ENCODE data around the gene SIT1.

The SIT1 gene

DNA sequence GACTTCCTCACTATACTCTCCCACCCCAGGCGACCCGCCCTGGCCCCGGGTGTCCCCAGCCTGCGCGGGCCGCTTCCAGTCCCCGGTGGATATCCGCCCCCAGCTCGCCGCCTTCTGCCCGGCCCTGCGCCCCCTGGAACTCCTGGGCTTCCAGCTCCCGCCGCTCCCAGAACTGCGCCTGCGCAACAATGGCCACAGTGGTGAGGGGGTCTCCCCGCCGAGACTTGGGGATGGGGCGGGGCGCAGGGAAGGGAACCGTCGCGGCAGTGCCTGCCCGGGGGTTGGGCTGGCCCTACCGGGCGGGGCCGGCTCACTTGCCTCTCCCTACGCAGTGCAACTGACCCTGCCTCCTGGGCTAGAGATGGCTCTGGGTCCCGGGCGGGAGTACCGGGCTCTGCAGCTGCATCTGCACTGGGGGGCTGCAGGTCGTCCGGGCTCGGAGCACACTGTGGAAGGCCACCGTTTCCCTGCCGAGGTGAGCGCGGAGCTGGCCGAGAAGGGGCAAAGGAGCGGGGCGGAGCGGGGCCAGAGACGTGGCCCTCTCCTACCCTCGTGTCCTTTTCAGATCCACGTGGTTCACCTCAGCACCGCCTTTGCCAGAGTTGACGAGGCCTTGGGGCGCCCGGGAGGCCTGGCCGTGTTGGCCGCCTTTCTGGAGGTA is 25.1 kb upstream of the SIT1 start:
- DNase-seq (ENCODE audit: low read depth in 2 of 2) = no peak
- peak overlapping the region; percentile 48 to 49 for H3K4me3 ChIP-seq (replicated peaks in 1 of 2; ENCODE audit: low read depth in 2 of 2, low read length in 2 of 2)
- no peak for TF ChIP-seq CTCF (IDR thresholded peaks at IDR 0.05; ENCODE audit: low read depth, low read length)

- no peak for TF ChIP-seq CTCF (IDR thresholded peaks at IDR 0.05; ENCODE audit: low read depth, low read length)
- DNase-seq (ENCODE audit: low read depth in 2 of 2) = no peak
- H3K4me3 ChIP-seq (replicated peaks in 1 of 2; ENCODE audit: low read depth in 2 of 2, low read length in 2 of 2) = no peak overlapping the region
Observed at GRCh38 chr9:35675204-35675603, 24.5 kb upstream of the SIT1 start.

- DNase-seq (ENCODE audit: low read depth in 2 of 2) = no peak
- H3K4me3 ChIP-seq (replicated peaks in 1 of 2; ENCODE audit: low read depth in 2 of 2, low read length in 2 of 2) = no peak overlapping the region
- no peak for TF ChIP-seq CTCF (IDR thresholded peaks at IDR 0.05; ENCODE audit: low read depth, low read length)
Observed at GRCh38 chr9:35674025-35674361, 23.3 kb upstream of the SIT1 start.

DNA sequence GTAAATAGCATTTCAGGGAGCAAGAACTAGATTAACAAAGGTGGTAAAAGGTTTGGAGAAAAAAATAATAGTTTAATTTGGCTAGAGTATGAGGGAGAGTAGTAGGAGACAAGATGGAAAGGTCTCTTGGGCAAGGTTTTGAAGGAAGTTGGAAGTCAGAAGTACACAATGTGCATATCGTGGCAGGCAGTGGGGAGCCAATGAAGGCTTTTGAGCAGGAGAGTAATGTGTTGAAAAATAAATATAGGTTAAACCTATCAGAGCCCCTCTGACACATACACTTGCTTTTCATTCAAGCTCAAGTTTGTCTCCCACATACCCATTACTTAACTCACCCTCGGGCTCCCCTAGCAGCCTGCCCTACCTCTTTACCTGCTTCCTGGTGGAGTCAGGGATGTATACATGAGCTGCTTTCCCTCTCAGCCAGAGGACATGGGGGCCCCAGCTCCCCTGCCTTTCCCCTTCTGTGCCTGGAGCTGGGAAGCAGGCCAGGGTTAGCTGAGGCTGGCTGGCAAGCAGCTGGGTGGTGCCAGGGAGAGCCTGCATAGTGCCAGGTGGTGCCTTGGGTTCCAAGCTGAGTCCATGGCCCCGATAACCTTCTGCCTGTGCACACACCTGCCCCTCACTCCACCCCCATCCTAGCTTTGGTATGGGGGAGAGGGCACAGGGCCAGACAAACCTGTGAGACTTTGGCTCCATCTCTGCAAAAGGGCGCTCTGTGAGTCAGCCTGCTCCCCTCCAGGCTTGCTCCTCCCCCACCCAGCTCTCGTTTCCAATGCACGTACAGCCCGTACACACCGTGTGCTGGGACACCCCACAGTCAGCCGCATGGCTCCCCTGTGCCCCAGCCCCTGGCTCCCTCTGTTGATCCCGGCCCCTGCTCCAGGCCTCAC is 22.6 kb upstream of the SIT1 start, which contains the start of gene CA9:
CA9 (plus strand) TSS at position 797 of the 893 bp plus-strand sequence; CDS start at position 829, 32 bp downstream.
- no peak within 1 kb of the TSS for H3K4me3 ChIP-seq (replicated peaks in 1 of 2; ENCODE audit: low read depth in 2 of 2, low read length in 2 of 2)
- TF ChIP-seq CTCF (IDR thresholded peaks at IDR 0.05; ENCODE audit: low read depth, low read length) = no peak
- DNase-seq (ENCODE audit: low read depth in 2 of 2) = no peak

GRCh38 chr9:35669331-35670145 is 18.8 kb upstream of the SIT1 start:
- no peak overlapping the region for H3K4me3 ChIP-seq (replicated peaks in 1 of 2; ENCODE audit: low read depth in 2 of 2, low read length in 2 of 2)
- peak in 1 of 2 donors; percentile 22 for DNase-seq (ENCODE audit: low read depth in 2 of 2)
- TF ChIP-seq CTCF (IDR thresholded peaks at IDR 0.05; ENCODE audit: low read depth, low read length) = no peak

DNA sequence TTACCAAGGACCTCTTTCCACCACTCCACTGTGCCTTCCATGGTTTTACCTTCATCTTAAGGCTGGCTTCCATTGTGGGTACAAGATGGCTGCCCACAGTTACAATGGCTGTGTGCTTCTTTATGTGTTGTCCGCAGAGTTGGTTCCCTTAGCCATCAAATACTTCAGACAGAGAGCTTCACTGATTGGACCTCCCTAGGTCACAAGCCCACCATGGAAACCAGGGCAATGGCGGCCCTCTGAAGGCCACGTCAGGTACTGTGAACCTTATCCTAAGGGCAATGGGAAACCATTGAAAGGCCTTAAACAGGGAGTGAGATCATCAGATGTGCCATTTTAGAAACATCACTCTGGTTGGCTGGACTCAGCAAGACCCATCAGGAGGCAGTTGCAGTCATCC is 17.2 kb upstream of the SIT1 start:
- no peak for DNase-seq (ENCODE audit: low read depth in 2 of 2)
- H3K4me3 ChIP-seq (replicated peaks in 1 of 2; ENCODE audit: low read depth in 2 of 2, low read length in 2 of 2) = no peak overlapping the region
- TF ChIP-seq CTCF (IDR thresholded peaks at IDR 0.05; ENCODE audit: low read depth, low read length) = no peak

Measured in cardiac fibroblast (primary cell).